ENCODE data around the gene JCHAIN.

GRCh38 chr4:70709611-70710205 is 43.4 kb upstream of the JCHAIN start:
- TF ChIP-seq, protein P1, sequence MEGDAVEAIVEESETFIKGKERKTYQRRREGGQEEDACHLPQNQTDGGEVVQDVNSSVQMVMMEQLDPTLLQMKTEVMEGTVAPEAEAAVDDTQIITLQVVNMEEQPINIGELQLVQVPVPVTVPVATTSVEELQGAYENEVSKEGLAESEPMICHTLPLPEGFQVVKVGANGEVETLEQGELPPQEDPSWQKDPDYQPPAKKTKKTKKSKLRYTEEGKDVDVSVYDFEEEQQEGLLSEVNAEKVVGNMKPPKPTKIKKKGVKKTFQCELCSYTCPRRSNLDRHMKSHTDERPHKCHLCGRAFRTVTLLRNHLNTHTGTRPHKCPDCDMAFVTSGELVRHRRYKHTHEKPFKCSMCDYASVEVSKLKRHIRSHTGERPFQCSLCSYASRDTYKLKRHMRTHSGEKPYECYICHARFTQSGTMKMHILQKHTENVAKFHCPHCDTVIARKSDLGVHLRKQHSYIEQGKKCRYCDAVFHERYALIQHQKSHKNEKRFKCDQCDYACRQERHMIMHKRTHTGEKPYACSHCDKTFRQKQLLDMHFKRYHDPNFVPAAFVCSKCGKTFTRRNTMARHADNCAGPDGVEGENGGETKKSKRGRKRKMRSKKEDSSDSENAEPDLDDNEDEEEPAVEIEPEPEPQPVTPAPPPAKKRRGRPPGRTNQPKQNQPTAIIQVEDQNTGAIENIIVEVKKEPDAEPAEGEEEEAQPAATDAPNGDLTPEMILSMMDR (IDR thresholded peaks at IDR 0.05), result no peak
- TF ChIP-seq POLR2A (IDR thresholded peaks at IDR 0.05) (no peak), POLR2AphosphoS5 (IDR thresholded peaks at IDR 0.05) (peak; percentile 34)

Measured in prostate gland (tissue), 2 donors.